Heart right ventricle (tissue), 16 donors: ENCODE measurements around the gene ARHGAP23. TPM values are rescaled to one million over a fixed set of nuclear protein-coding genes. Genes with fewer than 3 reads are reported as not detected.
A peak's percentile ranks its signal among the peaks of the same experiment; 100 is the strongest.

Source experiments
- ATAC-seq, 8 donors: fragments of 200-7000 bp; cut with Tn5 transposase; one replicate each; pipeline ENCODE4 v1.9.1; 2020; ENCODE audit warnings: mild to moderate bottlenecking in 8 of 8, moderate library complexity in 8 of 8, moderate number of reproducible peaks in 1 of 8
- DNase-seq, 2 donors: peaks; one replicate each; pipeline ENCODE4 v3.0.0-alpha.2; 2020
- H3K27ac ChIP-seq, 10 donors: fragments of 200-600 bp; sonication (generic) in 2 of 10; one replicate each; pipeline versions ENCODE4 v1.5.0 to v1.8.0; 2020 to 2022; ENCODE audit warnings: mild to moderate bottlenecking in 3 of 10
- H3K27me3 ChIP-seq, 7 donors: fragments of 200-600 bp; one replicate each; pipeline ENCODE4 v1.8.0; 2021 to 2022; ENCODE audit warnings: mild to moderate bottlenecking in 2 of 7
- H3K36me3 ChIP-seq, 9 donors: fragments of 200-600 bp; sonication (generic) in 1 of 9; one replicate each; pipeline versions ENCODE4 v1.5.0 to v1.8.0; 2020 to 2022; ENCODE audit warnings: mild to moderate bottlenecking in 2 of 9
- H3K4me1 ChIP-seq, 9 donors: fragments of 200-600 bp; sonication (generic) in 1 of 9; one replicate each; pipeline versions ENCODE4 v1.5.0 to v1.8.0; 2020 to 2022; ENCODE audit warnings: mild to moderate bottlenecking in 4 of 9
- H3K4me3 ChIP-seq, 10 donors: fragments of 200-600 bp; sonication (generic) in 2 of 10; one replicate each; pipeline versions ENCODE4 v1.5.0 to v1.8.0; 2020 to 2022; ENCODE audit warnings: mild to moderate bottlenecking in 7 of 10, moderate library complexity in 2 of 10
- H3K9me3 ChIP-seq, 11 donors: fragments of 200-600 bp in 10 of 11; sonication (generic) in 2 of 11; one replicate each; pipeline versions ENCODE4 v1.5.0 to v1.8.0; 2013 to 2022; ENCODE audit warnings: mild to moderate bottlenecking in 2 of 11, control low read depth in 1 of 11, moderate library complexity in 1 of 11
- CTCF ChIP-seq, 9 donors: fragments of 200-600 bp; sonication (generic) in 2 of 9; IDR thresholded peaks; one replicate each; pipeline versions ENCODE4 v1.5.0 to v1.8.0; 2021 to 2022; ENCODE audit warnings: antibody characterized with exemption in 9 of 9, mild to moderate bottlenecking in 5 of 9, moderate library complexity in 1 of 9
- WGBS, 2 donors: extraction: QIAGEN DNeasy Blood & Tissue Kit; methylation state at CpG; one replicate each; pipeline ENCODE4 v1.1.7; 2013; ENCODE audit warnings: inconsistent platforms in 1 of 2; 5-methylcytosine and 5-hydroxymethylcytosine counted together
- intact Hi-C, 10 donors: fragments of 100-400 bp; cut with DNase I; formaldehyde crosslinking; loops; one replicate each; pipeline versions ENCODE4 v1.11.1 to v1.14.2; 2022
- polyA plus RNA-seq, 2 donors: library from polyadenylated mRNA; stranded (reverse); fragments of 200-250 nt; gene quantifications; one replicate each; pipeline ENCODE4 v1.2.3, GENCODE V29; 2013
- total RNA-seq, 10 donors: library from RNA; stranded (reverse); fragmentation: NEBNext Ultra II Directional in 3 of 10; extraction: Animal tissue kit (Norgen Biotek cat#: 25700) in 3 of 10; gene quantifications; one replicate each; pipeline versions ENCODE4 v1.2.1 to v1.2.4, GENCODE V29; 2021 to 2023
- donor health status: Arrhythmogenic right ventricular cardiomyopathy.
- donor health status: ischemic (EF 13 %, LVEDD 7.1; RV severe dilation, severe dysfunction).
- donor health status: healthy with polysubstance abuse.
- donor health status: DM: no; HTN: yes; CAD: no.
- donor health status: DM: no; HTN: no; CAD: no.
- donor health status: ischemic (EF 25% LVEDD 6.9; RV normal size, moderate dysfunction).
- donor health status: ischemic (EF 25% LVEDD 5.7; RV mildly dilated, moderate dysfunction).
- donor health status: healthy.
- donor health status: DM: yes; HTN: yes; CAD: no.
- donor health status: Ischemic cardiomyopathy.
- donor health status: ischemic (EF 35%, LVEDD 5.7; RV mildly dilated, moderate dysfunction).
- donor health status: nonischemic (EF 11% LVEDD 7.7; RV severe dilation, severe dysfunction).
- donor health status: DM: yes; HTN: yes; CAD: no.
- donor health status: PGD.
- donor health status: ischemic (EF 29% LVEDD 5.4; RV normal size, mild dysfunction).
- donor health status: nonischemic (EF 23%, LVEDD 6.1; RV moderate dilation, normal function).

The ARHGAP23 gene
- total and polyA plus RNA-seq, 12 donors: 31.5 to 78.4 (median 63.1) TPM

DNA sequence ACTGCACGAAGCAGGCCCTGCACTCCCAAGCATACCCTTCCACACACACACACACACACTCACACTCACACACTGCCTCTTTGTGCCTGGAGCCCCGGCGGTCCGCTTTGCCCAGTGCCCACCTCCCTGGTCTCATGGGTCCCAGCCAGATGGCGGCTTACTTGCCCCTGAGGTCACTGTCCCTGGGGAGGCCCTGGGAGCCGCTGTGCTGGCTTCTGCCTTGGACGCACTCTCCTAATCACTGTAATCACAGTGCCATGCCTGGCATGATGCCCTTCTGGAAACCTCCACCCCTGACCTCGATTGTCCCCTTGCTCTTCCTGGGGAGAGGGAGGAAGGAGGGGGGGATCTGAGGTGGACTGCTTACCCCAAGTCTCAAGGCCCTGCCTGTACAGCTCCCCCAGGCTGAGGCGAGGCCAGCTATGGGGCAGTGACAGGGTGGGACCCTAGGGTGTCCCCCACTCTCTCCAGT lies 36.0 kb downstream of the ARHGAP23 start:
- intact Hi-C loops: loop anchor here in 1 of 10 donors (5.0 kb wide), 1 partner anchor 37 kb away; the partner anchor contains the start of gene ARHGAP23
- Histone ChIP-seq H3K27ac (peak overlapping the region; percentile 83 to 99 (median 94)), H3K9me3 (no peaks in the 10 kb centered on the region), H3K27me3 (no peaks in the 10 kb centered on the region), H3K4me3 (peak overlapping the region in 9 of 10 donors; percentile 42 to 59 (median 55)), H3K4me1 (peaks cover 36 to 94% (median 70%) of the 10 kb centered on the region in 9 donors), H3K36me3 (peaks cover 0 to 83% (median 55%) of the 10 kb centered on the region in 9 donors)
- ATAC-seq (peak; percentile 14 to 69 (median 42)), DNase-seq (peak; percentile 72 to 73)
- no peak for TF ChIP-seq CTCF (IDR thresholded peaks at IDR 0.05)
- 17 to 22% methylated on average over 9 of the region's 9 CpGs for WGBS, 2 donors

- no peaks in the 10 kb centered on the region for H3K27me3 ChIP-seq
- ATAC-seq (peak; percentile 81 to 94 (median 88)), DNase-seq (peak; percentile 87 to 91)
- H3K9me3 ChIP-seq: no peaks in the 10 kb centered on the region
- H3K27ac ChIP-seq: peak overlapping the region; percentile 87 to 99 (median 94)
- peaks cover 0 to 83% (median 52%) of the 10 kb centered on the region in 9 donors for H3K36me3 ChIP-seq
- intact Hi-C loops: loop anchor here in 2 of 10 donors (5.0 kb wide), 2 partner anchors 33 to 38 kb away; partner anchors contain the start of gene ARHGAP23 (in 1 of the 2)
- 6 to 7% methylated on average over 23 to 28 of the region's 28 CpGs for WGBS, 2 donors
- H3K4me3 ChIP-seq: peak overlapping the region in 9 of 10 donors; percentile 42 to 59 (median 55)
- TF ChIP-seq CTCF (IDR thresholded peaks at IDR 0.05): no peak
- peaks cover 36 to 94% (median 64%) of the 10 kb centered on the region in 9 donors for H3K4me1 ChIP-seq
Measured at GRCh38 chr17:38464723-38465390, 36.6 kb downstream of the ARHGAP23 start.

GRCh38 chr17:38465391-38466345 lies 37.4 kb downstream of the ARHGAP23 start:
- H3K36me3 ChIP-seq: peaks cover 0 to 83% (median 47%) of the 10 kb centered on the region in 9 donors
- H3K27ac ChIP-seq: peak overlapping the region; percentile 87 to 99 (median 94)
- intact Hi-C loops: loop anchor here in 1 of 10 donors (5.0 kb wide), 1 partner anchor 33 kb away; no protein-coding TSS in a partner anchor
- H3K4me3 ChIP-seq: peak overlapping the region in 9 of 10 donors; percentile 42 to 59 (median 55)
- no peaks in the 10 kb centered on the region for H3K9me3 ChIP-seq
- H3K4me1 ChIP-seq: peaks cover 32 to 86% (median 58%) of the 10 kb centered on the region in 9 donors
- DNase-seq (peak; percentile 71 to 74), ATAC-seq (peak; percentile 50 to 76 (median 72))
- no peak for TF ChIP-seq CTCF (IDR thresholded peaks at IDR 0.05)
- 44 to 56% methylated on average over 23 of the region's 23 CpGs for WGBS, 2 donors
- H3K27me3 ChIP-seq: no peaks in the 10 kb centered on the region
